NCI-H2227 (cell line): Measurements from ENCODE around the gene FLAD1.
A peak's percentile ranks its signal among the peaks of the same experiment; 100 is the strongest.

Experiments used
- DNase-seq: peaks from one replicate; lab custom pipeline; 2025; ENCODE audit not compliant: unreplicated experiment; lab: John Stamatoyannopoulos, UW

FLAD1 gene

DNA sequence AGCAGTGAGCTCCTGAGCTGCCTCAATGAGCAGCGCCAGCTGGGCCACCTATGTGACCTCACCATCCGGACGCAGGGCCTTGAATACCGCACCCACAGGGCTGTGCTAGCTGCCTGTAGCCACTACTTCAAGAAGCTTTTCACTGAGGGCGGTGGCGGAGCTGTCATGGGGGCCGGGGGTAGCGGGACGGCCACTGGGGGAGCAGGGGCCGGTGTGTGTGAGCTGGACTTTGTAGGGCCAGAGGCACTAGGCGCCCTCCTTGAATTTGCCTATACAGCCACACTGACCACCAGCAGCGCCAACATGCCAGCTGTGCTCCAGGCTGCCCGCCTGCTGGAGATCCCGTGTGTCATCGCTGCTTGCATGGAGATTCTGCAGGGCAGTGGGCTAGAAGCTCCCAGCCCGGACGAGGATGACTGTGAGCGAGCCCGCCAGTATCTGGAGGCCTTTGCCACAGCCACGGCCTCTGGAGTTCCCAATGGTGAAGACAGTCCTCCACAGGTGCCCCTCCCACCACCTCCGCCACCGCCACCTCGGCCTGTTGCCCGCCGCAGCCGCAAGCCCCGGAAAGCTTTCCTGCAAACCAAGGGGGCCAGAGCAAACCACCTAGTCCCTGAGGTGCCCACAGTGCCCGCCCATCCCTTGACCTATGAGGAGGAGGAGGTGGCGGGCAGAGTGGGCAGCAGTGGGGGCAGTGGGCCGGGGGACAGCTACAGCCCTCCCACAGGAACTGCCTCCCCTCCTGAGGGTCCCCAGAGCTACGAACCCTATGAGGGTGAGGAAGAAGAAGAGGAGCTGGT, 31.8 kb downstream of the FLAD1 start:
- DNase-seq, result no peak

DNA sequence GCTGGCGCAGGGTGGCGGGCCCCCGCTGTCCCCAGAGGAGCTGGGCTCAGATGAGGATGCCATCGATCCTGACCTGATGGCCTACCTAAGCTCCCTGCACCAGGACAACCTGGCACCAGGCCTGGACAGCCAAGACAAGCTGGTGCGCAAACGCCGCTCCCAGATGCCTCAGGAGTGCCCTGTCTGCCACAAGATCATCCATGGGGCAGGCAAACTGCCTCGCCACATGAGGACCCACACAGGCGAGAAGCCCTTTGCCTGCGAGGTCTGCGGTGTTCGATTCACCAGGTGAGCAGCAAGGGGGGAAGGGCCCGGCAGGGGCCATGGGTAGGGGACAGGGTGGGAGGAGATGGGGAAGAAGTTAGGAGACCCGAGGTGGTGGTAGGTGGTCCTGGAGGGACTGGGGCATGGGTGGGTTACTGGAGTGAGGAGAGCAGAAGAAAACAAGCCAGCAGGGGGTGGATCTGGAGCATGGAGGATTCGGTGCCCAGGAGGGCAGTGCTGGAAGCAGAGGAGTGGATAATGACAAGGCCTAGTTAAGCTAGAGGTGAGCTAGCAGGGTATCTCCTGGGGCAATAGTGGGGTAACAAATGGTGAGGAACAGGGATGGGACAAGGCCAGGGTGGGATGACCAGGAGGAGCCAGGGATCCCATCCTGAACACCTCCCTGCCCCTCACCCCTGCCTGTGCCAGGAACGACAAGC, 32.5 kb downstream of the FLAD1 start:
- DNase-seq, result no peak

DNA sequence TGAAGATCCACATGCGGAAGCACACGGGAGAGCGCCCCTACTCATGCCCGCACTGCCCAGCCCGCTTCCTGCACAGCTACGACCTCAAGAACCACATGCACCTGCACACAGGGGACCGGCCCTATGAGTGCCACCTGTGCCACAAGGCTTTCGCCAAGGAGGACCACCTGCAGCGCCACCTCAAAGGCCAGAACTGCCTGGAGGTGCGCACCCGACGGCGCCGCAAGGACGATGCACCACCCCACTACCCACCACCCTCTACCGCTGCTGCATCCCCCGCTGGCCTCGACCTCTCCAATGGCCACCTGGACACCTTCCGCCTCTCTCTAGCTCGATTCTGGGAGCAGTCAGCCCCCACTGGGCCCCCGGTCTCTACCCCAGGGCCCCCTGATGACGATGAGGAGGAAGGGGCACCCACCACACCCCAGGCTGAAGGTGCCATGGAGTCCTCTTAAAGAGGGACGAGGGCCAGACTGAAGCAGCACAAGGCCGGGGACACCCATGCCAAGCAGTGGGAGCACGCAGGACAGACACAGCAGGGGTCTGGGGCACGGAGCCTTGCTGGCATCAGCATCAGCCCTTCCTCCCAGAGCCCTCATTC, 33.2 kb downstream of the FLAD1 start:
- DNase-seq, result no peak

DNA sequence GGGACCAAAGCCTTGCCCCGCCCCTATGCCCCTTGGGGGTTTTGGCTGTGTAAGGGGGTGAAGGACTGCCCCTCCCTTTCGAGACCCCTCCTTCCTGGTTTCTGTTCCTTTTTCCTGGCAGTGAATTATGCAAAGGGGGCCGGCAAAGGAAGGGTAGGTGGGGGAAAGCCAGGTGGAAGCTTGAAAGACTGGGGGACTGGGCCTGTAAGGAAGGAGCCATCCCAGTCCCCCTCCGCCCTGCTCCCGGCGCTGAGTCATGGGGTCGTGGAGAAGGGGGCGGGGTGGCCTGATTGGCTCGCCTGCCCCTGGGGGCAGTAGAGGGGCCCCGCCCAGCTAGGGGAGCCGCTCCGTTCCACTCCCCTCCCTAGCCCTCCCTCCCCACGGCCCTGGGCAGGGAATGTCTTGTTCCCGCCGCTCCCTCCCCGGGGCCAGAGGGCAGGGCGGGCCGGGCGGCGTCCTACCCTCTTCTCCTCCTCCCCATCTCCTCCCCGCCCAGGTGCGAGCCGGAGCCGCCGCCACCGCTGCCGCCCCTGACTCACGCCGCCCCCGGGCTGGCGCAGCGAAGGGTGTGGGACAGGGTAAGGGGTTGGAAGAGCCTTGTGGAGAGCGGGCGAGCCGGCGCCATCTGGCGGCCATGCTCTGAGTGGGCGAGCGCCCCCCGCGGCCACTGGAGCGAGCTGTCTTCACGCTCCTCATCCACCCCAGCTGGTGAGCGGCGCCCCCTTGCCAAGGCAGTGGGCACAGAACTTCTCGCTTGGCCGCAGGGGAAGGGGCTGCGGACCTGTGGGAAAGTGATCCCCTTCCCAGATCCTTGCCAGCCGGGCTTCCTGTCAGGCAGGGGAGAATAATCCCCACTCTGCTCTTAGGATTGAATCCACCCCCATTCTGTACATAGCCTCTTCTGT, 34.1 kb downstream of the FLAD1 start:
- DNase-seq, result peak; percentile 94

DNA sequence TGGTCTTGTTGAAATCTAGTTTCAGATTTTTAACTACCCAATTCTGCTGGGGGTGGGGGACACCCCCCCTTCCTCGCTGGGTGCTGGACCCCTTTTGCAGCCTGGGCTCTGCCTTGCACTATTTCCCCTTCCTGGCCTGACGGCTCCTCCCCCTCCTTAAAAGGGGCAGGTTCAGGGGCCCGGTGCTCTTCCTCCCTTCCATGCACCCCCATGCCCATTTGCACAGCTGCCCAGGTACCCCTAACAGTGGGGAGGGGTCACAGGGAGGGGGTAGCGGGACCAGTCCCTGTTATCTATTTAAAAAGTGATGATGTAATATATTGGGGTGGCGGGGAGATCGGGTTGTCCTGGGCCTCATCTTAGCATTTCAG, 34.8 kb downstream of the FLAD1 start:
- no peak for DNase-seq

DNA sequence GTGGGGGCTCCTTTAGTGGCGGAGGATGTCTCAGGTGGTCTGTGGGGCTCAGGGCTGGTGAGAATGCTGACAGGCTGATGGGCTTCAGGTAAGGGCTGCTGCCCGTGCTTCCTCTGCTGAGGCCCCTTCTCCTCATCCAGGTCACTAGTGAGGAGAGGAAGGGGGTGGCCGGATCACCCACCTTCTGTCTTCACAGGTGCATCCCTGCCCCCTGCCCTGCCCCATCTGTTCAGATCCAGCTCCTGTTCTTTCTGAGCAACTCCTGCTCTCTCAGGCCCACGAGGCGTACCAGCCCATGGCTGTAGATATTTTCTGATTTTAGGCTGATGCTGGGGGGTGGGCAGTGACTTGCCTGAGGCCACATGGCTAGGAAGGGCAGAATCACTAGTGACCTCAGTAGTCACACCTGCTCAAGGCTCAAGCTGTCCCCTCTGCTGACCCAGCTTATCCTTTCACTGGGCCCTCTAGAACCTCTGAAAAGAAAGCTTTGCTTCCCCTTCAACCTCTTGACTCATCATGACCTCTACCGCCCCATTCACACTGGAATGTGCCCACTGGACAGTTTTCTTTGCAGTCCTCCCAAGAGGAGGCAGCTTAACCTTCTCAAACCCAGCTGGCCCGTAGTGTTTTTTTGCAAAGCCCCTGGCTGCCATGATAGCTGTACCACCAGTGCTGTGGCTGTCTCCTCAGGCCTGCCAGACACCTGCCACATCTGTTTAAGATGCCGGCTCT, 35.6 kb downstream of the FLAD1 start:
- no peak for DNase-seq

DNA sequence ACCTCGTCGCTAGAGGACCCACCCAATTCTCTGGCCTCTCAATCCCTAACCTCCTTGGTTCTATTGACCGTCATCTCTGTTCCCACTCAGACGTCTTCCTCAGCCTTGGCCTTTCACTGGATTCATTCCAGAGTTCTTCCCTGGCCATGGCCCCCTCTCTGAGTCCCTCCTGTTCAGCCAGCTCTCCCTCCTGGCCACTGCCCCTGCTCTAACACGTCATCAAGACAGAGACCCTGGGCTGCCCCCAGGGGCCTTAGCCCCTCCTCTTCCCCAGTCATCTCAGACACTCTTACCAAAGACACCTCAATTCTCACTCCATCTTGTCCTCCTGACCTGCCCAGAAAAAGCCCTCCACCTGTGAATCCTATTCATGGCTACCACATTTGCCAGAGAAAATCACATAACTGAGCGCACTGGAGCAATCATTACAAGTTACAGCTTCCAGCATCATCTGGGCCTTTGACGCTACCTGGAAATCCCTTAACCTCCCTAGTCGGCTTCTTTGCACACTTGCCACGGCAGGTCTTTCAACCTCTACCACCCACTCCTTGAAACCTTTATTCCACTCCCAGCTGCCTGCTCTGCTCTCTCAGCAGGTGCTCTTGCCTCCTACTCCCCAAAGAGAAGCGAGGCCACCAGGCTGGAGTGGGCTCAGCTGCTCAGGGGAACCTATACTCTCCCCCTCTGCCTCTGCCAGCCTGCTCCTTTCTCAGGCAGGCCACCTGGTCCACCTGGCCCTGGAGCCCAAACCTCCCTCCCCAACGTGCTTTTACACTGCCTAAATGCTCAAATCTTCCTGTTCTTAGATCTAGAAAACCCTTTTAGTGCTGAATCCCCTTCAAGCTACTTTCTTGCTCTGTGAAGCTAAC, 36.5 kb downstream of the FLAD1 start:
- no peak for DNase-seq

DNA sequence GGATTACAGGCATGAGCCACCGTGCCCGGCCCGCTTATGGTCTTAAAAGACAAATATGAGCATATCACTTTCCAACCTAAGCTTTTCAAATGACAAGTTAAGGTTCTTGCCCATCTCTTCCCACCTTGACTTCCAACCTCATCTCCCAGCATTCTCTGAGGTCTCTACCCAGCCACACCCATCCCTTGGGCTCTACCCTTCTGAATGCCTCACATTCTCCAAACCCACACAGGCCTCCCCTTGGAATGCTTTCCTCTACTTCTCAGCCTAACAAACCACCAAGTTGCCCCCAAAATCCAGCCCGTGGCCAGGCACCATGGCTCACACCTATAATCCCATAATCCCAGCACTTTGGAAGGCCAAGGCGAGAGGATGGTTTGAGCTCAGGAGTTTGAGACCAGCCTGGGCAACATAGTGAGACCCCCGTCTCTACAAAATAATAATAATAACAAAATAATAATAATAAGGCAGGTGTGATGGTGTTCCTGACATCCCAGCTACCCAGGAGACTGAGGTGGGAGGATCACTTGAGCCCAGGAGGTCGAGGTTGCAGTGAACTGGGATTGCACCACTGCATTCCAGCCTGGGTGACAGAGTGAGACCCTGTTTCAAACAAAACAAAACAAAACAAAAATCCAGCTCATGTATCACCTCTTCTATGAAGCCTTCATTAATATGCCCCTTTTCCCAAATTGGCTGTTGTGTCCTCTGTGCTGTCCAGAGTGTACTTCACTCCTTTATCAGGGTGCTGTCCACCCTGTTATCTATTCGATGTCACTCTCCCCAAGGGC, 39.2 kb downstream of the FLAD1 start:
- DNase-seq, result no peak

DNA sequence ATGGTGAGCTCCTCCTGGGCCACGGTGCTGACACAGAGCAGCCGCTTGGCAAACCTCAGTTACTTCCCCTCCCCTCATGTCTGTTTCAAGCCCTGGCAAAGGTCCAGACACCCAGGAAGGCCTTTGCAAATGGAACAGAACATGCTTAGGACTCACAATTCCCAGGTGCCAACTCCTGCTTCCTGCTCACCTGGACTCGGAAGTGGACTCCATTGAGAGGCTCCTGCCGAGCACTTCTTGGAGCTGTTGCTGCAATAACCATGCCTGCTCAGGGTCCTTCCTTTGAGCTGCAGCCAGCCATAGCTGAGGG, 39.7 kb downstream of the FLAD1 start:
- no peak for DNase-seq

DNA sequence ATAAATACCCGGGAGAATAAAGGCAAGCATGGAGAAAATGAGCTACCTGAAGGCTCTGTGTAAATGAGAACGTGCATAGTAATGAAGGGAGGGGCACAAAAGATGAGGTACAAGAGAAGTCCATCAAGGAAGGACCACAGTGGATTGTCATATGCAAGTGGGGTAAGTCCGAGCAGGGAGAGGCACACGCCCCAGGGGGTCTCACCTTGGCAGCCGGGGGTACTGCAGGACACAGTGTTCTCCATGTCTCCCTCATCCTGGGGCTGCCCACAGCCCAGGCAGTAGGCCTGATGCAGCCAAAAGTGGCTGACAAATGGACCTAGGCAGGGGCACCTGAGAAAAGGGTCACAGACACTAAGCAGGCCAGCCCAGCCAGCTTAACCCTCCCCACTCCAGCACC, 40.5 kb downstream of the FLAD1 start:
- no peak for DNase-seq

DNA sequence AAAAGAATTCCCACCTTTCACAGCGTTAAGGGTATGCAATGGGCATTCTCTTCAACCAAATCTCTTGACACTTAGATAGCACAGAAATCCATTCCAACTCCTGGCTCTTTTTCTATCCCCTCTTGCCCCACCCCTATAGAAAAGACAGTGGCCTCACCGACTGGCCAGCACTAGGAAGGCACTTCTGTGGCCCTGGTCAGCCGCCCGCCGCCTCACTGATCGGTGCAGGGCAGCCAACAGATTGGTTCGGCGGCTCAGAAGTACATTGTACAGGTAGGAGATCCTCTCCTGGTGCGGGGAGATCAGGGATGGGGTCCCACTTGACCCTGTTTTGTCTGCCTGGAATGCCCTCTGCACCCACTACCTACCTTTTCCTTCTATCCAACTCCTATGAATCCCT, 41.2 kb downstream of the FLAD1 start:
- DNase-seq, result no peak

DNA sequence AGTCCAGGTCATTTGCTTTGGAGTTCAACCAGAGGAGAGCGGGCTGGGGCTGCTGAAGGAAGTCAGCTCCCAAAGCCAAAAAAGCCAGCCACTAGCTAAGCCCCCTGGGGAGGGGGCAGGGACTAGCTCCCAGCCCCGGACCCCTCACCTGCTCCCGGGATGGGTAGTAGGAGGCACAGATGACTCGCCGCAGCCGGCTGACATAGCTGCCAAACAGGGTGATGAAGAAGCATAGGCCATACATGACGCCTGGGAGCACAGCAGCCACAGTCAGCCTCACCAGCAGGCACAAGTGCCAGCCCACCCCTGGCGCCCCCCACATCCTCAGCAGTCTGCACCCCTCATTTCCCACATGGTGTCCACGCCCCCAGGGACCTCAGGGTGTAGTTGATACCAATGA, 43.0 kb downstream of the FLAD1 start:
- no peak for DNase-seq

DNA sequence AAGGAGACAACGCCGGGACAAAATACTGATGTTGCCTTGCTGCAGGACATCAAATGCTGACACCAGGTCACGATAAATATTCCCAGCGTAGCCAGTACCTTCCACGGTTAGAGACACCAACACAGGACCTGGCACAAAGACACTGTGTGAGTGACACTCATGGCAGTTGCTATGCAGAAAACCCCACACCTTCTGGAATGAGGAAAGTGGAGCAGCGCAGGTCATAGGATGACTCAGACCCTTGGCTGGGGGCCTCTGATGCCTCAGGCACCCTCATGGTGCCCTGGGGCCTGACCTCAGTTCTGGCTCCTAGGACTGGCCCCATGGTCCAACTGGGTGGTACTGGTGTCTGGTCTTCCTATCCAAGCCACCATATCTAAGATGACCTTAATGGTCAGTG, 43.4 kb downstream of the FLAD1 start:
- DNase-seq, result no peak

DNA sequence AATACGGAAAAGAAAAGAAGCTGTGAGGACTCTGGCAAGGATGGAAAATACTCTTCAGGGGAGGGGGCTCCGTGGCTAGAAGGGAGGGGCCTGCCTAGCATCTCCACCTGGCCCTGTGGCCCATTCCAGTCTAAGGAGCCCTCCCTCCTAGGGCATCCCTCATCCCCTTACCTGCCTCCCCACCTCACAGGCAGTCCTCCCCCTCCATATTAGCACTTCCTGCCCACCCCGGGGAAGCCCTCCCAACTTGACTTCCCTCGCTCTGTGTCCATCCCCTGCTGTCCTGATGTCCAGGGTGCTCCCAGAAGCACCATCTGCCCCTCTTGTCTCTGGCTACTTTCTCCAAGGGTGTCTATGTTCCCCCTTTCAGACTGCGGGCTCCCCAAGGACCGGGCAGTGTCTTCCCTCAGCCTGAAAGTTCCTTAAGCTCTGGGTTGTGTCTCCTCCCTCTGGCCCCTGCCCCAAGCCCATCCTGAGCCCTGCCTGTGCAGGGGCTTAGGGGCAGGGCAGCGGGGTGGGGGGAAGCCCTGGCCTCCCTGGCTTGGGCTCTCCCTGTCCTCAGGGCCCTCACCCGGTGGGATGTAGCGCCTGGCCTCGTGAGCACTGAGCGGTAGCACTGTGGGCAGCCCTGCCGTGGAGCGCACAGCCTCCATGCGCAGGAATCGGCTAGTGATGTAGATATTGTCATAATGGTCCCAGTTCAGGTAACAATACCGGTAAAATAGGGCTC, 46.5 kb downstream of the FLAD1 start:
- no peak for DNase-seq

DNA sequence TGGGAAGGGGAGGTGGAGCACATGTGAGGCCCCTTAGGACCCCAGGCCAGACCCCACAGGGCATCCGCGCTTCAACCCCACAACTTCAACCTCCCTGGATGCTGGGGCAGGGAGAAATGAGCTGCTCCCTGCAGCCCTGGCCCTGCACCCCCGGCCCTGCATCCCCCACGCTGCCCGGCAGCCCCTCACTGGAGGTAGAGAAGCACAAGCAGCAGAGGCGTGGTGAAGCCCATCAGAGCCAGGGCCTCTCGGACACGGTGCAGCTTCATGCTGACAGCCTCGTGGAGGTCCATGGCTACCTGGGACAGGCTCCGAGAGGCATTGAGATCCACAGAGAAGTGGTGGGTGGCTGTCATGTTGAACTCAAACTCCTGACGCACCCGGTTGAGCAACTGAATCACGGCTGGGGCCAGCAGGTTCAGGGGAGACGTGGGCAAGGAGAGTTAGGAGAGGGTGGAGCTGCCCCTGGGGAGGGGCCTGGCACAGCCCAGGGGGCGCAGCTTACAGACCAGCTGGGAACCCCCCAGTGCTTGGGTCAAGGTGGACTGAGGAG, 47.2 kb downstream of the FLAD1 start:
- DNase-seq, result no peak

DNA sequence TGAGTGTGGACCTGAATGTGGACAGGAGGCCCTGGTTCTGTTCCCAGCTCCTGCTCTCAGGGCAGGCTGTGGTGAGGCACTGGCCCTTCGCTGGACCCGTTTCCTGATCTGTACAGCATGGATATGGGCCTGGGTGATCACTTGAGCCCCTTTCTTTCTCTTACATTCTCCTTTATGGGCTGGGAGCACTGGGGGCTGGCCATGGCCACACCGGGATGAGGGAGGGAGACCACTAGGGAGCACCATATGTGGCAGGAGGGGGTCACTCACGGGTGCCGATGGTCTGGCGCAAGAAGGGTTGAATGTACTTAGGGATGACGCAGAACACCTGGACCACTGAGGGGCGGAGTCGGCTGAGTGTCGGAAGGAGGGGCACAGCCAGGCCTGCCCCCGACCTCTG, 47.8 kb downstream of the FLAD1 start:
- DNase-seq, result no peak

DNA sequence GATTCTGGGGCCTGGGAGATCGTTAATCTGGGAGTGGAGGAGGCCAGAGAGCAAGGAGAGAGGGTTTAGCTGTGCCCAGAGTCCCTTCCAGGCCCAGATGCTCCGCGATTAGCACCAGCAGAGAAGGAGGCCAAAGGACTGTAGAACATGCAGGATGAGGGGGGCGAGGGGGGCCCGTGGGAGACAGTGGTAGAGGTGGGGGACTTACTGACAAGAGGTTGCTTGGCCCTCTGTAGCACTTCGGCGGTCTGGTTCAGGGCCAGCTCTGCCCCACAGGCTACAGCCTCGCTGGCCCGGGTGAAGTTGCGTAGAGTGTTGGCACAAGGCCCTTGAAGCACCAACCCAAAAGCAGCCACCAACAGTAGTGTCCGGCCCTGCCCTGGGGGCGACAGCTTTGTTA, 49.7 kb downstream of the FLAD1 start:
- no peak for DNase-seq

DNA sequence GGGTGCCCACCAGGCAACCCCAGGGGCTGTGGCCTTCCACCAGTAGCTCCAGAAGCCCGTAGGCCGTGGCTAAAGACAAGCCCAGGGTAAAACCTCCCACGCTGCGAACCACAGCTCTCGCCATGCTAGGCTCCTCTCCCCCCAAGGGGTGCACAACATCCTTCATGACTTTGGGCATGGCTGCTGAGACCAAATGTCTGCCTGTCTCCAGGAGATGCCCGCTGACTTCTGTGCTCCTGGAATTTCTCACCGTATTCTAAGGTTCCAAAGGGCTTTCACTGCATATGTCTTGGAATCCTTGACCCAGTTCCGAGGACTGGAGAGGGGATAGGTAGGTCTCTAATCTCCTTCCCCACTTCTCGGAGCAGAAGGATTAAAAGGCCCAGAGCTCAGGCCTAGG, 50.4 kb downstream of the FLAD1 start, which contains the start of the genes DCST1 and DCST2:
Gene DCST1, plus strand, starts transcription at position 301 of the 400 bp plus-strand sequence. CDS start 213 bp downstream, outside the sequence.
Gene DCST2, minus strand, starts transcription at position 258 of the 400 bp plus-strand sequence. Its CDS starts 80 bp downstream, at position 178.
- no peak for DNase-seq
